HG02588 (cell line): ENCODE measurements around the gene ABCC2.
"Not testable (repeated sequence)": the region's sequence is repeated elsewhere in the genome, so short reads cannot be mapped to it uniquely, and the experiment has no call there.

ENCODE experiments used
- ATAC-seq: cut with Tn5 transposase; IDR thresholded peaks from one replicate; pipeline ENCODE4 v1.9.1; 2021; ENCODE audit warnings: mild to moderate bottlenecking, moderate library complexity; ENCODE audit not compliant: unreplicated experiment

ABCC2 gene

GRCh38 chr10:99888622-99889021 is 106.2 kb downstream of the ABCC2 start:
- no peak for ATAC-seq

DNA sequence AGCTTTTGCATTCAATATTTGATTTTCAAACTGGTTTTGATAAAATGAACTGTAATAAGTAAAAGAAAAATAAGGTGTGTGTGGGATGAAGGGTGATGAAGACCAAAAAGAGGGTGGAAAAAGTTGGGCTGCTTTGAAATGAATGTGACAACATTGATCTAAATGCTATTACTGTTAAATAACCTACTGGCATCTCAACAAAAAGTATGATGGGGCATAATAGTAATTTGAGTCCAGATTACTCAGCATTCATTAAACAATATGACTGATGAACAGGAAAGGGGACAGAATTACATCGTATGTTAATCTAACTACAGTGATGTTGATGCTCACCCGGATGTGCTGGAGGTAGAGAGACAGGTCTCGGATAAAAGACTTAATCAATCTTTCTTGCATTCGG is 112.2 kb downstream of the ABCC2 start:
- ATAC-seq: no peak

GRCh38 chr10:99895066-99895465 is 112.6 kb downstream of the ABCC2 start:
- not testable (repeated sequence) for ATAC-seq

DNA sequence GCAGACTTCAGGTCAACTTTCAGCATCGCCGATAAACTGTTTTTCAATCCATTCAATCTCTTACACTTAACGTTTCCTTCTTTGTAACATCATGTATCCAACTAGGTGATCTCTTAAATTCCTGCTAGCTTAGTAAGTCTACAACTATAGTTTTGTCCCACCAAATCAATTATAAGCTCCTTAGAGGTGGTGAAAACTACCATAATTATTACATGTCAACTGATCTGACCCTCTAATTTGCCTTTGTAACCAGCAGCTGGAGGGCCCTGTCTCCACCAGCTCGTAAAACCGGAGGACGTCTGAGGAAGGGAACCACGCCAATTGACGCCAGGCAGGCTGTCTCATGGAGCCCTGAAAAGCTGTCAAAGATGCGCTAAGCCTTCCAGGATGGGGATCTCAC is 113.4 kb downstream of the ABCC2 start:
- no peak for ATAC-seq
